ENCODE data around the gene ABCA7.

DNA sequence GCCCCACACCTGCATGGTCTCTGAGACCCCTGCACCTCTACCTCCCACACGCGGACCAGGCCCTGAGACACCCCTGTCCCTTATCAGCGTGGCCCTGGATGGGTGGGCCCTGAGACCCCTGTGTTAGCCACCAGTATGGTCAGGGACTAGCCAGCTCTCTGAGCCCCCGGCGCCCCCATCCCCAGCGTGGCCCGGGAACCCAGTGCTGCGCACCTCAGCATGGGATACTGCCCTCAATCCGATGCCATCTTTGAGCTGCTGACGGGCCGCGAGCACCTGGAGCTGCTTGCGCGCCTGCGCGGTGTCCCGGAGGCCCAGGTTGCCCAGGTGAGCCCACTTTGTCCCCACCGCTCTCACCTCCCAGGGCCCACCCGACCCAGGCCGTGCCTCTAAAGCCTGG, 22.1 kb downstream of the ABCA7 start:
- TF ChIP-seq, protein P1, sequence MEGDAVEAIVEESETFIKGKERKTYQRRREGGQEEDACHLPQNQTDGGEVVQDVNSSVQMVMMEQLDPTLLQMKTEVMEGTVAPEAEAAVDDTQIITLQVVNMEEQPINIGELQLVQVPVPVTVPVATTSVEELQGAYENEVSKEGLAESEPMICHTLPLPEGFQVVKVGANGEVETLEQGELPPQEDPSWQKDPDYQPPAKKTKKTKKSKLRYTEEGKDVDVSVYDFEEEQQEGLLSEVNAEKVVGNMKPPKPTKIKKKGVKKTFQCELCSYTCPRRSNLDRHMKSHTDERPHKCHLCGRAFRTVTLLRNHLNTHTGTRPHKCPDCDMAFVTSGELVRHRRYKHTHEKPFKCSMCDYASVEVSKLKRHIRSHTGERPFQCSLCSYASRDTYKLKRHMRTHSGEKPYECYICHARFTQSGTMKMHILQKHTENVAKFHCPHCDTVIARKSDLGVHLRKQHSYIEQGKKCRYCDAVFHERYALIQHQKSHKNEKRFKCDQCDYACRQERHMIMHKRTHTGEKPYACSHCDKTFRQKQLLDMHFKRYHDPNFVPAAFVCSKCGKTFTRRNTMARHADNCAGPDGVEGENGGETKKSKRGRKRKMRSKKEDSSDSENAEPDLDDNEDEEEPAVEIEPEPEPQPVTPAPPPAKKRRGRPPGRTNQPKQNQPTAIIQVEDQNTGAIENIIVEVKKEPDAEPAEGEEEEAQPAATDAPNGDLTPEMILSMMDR (IDR thresholded peaks at IDR 0.05), result no peak
- TF ChIP-seq POLR2A (IDR thresholded peaks at IDR 0.05), result no peak
